Stimulated activated CD4-positive, alpha-beta T cell treated with anti-CD3 and anti-CD28 coated beads, Interleukin-12 subunit alpha, Interleukin-12 subunit beta, amount 100 ng/mL, for 48 hours (primary cell): Measurements from ENCODE around the gene ARHGAP9.
"Not testable (repeated sequence)": the region's sequence is repeated elsewhere in the genome, so short reads cannot be mapped to it uniquely, and the experiment has no call there.

Source experiments
- DNase-seq, 3 donors: peaks; one replicate each; pipeline ENCODE4 v3.0.0-alpha.2; 2020; ENCODE audit warnings: low read depth in 2 of 3, low spot score in 1 of 3

The ARHGAP9 gene

GRCh38 chr12:57495051-57495701 is 15.5 kb upstream of the ARHGAP9 start:
- not testable (repeated sequence) for DNase-seq

GRCh38 chr12:57491393-57492280 is 12.0 kb upstream of the ARHGAP9 start:
- no peak for DNase-seq

DNA sequence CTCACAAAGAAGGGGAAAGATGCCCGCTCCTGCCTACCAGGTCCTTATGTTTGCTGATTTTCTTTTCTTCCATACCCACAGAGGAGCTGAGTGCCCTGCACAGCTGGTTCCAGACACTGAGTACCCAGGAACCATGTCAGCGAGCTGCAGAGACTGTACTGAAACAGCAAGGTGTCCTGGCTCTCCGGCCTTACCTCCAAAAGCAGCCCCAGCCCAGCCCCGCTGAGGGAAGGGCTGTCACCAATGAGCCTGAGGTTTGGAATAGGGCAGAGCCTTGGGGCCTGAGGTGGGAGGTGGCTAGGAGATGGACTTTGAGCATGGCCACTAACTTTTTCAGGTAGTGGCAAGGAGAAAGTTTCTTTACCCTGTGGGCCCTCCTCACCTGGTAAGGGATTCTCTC is 10.5 kb upstream of the ARHGAP9 start:
- no peak for DNase-seq

DNA sequence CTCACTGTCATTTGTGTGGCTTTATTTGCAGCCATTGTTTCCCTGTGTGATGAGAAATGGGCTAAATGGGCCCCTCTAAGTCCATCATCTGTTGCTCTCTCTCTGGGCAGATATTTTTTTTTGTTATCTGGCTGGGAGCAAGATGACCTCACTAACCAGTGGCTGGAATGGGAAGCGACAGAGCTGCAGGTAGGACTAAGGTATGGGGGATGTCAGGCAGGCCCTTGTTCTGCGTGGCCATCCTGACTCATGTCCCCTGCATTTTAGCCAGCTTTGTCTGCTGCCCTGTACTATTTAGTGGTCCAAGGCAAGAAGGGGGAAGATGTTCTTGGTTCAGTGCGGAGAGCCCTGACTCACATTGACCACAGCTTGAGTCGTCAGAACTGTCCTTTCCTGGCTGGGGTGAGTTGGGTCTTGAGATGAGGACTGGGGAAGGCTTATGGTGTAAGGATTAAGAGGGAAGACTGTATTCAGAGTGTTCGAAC is 9.5 kb upstream of the ARHGAP9 start:
- DNase-seq, result no peak

DNA sequence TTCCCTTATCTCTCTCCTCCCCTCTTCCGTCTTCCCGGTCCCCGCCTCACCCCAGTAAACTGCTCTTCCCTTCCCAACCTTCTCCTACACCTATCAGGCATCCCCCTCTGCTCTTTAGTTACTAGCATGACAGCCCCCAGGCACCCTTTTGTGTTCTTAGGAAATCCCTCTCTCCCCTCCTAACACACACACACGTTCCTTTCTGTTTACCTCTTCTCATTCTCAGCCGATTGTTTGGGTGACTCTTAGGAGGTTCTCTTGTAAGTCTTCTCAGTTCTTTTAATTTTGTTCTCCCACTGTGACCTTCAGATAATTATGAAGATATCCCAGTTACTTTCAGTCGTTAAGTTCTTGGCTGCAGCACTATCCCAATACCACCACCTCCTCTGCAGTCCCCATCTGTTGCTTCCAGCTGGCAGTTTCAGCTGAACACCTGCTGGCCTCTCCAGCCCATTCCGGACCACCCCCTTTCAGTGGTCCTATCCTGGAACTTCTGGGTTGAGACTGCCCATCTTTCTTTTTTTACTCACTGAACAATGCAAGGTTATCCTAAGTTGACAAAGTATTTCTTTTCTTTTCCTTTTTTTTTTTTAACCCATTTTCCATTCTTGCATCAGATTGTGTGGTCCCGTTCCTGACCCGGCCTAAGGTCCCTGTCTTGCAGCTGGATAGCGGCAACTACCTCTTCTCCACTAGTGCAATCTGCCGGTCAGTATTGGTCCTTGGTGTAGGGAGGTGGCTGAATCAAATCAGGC is 8.9 kb upstream of the ARHGAP9 start:
- DNase-seq, result no peak

- DNase-seq, result peak; percentile 86 to 91 (median 90)
These were observed 8.1 kb upstream of the ARHGAP9 start, which contains the start of gene MARS1 for GRCh38 chr12:57487597-57488401. MARS1 (plus strand) TSS chr12:57488068; CDS start chr12:57488091, 23 bp downstream.

- DNase-seq, result no peak
These were observed 7.5 kb upstream of the ARHGAP9 start for GRCh38 chr12:57487055-57487596.

DNA sequence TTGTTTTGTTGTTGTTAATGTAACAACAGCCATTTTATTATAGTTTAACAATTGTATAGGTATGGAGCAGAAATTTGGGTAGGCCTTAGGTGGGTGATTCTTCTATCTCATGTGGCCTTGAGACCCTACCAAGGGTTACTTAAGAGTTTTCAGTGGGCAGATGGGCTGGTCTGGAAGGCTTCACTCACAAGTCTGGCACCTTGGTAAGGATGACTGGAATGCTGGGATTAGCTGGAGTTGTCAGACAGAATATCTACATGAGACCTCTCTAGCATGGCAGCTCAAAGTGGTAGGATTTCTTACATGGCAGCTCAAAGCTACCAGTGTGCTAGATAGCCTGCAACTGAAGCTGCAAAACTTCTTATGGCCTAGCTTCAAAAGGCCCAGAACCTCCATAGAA is 6.0 kb upstream of the ARHGAP9 start:
- no peak for DNase-seq

GRCh38 chr12:57483466-57483865 is 3.8 kb upstream of the ARHGAP9 start:
- no peak for DNase-seq

DNA sequence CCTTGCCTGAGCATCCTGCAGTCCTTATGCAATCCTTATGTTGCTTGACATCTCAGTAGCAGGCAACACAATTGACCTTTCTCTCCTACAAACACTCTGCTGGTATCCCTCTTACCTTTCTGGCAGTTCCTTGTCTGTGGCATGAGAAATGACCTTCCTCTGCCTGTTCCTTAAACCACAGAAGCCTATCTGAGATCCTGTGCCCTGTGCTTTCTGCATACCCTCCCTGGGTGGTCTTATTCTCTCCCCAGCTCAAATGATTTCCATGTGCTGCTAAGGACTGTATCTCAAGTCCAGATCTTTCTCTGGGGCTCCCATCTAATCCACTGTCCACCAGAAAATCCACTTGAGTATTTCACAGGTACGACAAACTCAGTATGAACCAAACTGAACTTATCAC is 2.0 kb upstream of the ARHGAP9 start:
- no peak for DNase-seq

DNA sequence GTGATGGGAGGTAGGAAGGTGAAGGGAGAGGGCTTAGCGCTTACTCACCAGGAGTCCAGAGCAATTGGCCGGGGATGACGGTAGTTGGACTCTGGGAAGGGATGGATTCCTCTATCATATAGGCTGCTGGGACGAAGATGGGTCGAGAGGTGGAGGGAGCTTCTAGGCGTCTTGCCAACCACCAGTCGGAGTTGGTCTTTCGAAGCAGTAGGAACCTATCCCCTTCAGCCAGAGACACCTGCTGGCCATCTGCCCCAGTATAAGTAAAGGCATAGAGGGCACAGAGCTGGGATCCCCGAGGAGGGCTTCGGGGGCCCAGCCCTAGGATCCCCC is 657 bp downstream of the ARHGAP9 start:
- no peak for DNase-seq

- peak in 1 of 3 donors; percentile 33 for DNase-seq
These were observed 1.7 kb downstream of the ARHGAP9 start for GRCh38 chr12:57477710-57478681.

GRCh38 chr12:57476993-57477709 is 2.5 kb downstream of the ARHGAP9 start:
- DNase-seq, result no peak

GRCh38 chr12:57476162-57476992 is 3.3 kb downstream of the ARHGAP9 start:
- DNase-seq, result peak; percentile 76 to 83 (median 79)

GRCh38 chr12:57475271-57476161 is 4.2 kb downstream of the ARHGAP9 start:
- no peak for DNase-seq

GRCh38 chr12:57474862-57475261 is 4.8 kb downstream of the ARHGAP9 start:
- DNase-seq, result no peak

- DNase-seq, result no peak
These were observed 5.2 kb downstream of the ARHGAP9 start for GRCh38 chr12:57474430-57474829.
